HEK293 (cell line): ENCODE data around the gene GID4.

Experiments
- CTCF ChIA-PET: fragments of 350-600 bp; formaldehyde crosslinking; extraction: SDS; loops from one replicate; lab custom pipeline; 2021; ENCODE audit warnings: antibody characterized with exemption; lab: Yijun Ruan, JAX
- POLR2A ChIA-PET: fragments of 300-600 bp; formaldehyde crosslinking; extraction: SDS; loops from one replicate; lab custom pipeline; 2020; ENCODE audit warnings: antibody characterized with exemption, inconsistent platforms; lab: Yijun Ruan, JAX
- H3K27ac ChIP-seq: fragments of 200-500 bp; sonication (Bioruptor generic); 2 replicates; pipeline ENCODE4 v1.5.1; 2014; ENCODE audit warnings: low read depth, low read length, control low read depth, inconsistent platforms; ENCODE audit errors: extremely low read depth
- H3K36me3 ChIP-seq, 2 experiments: fragments of 200-500 bp in 1 of 2; sonication (Bioruptor generic) in 1 of 2; 1 replicate in 1 of 2; 2 replicates in 1 of 2; pipeline ENCODE4 v1.5.1; 2014 to 2017; ENCODE audit warnings: inconsistent platforms in 2 of 2, low read length in 2 of 2; ENCODE audit not compliant: control insufficient read depth in 2 of 2, insufficient read depth in 1 of 2
- H3K4me1 ChIP-seq: fragments of 200-500 bp; sonication (Bioruptor generic); 2 replicates; pipeline ENCODE4 v1.5.1; 2014; ENCODE audit warnings: mild to moderate bottlenecking, low read length, inconsistent platforms; ENCODE audit not compliant: control insufficient read depth, insufficient read depth
- H3K4me3 ChIP-seq: 2 replicates; pipeline ENCODE4 v1.5.1; 2011; ENCODE audit warnings: low read depth, mild to moderate bottlenecking, control low read depth, low read length, moderate library complexity
- H3K9me3 ChIP-seq: fragments of 200-500 bp; sonication (Bioruptor generic); 2 replicates; pipeline ENCODE4 v1.5.1; 2014; ENCODE audit warnings: low read depth, low read length, inconsistent platforms; ENCODE audit not compliant: control insufficient read depth, insufficient read depth
- BCL11A ChIP-seq: fragments of 450-650 bp; formaldehyde crosslinking; IDR thresholded peaks from 2 replicates; pipeline ENCODE4 v1.5.1; 2016; ENCODE audit warnings: low read depth, missing biosample characterization, missing genetic modification characterization
- ELK4 ChIP-seq: IDR thresholded peaks from 2 replicates; pipeline ENCODE4 v1.6.1; 2011; ENCODE audit warnings: mild to moderate bottlenecking, low read depth, low read length, borderline replicate concordance
- HIC1 ChIP-seq: fragments of 450-650 bp; formaldehyde crosslinking; IDR thresholded peaks from 2 replicates; pipeline ENCODE4 v1.5.1; 2016; ENCODE audit warnings: missing biosample characterization, missing genetic modification characterization
- IKZF3 ChIP-seq: fragments of 450-650 bp; IDR thresholded peaks from 2 replicates; pipeline ENCODE4 v1.5.0; 2018; ENCODE audit warnings: missing biosample characterization, mild to moderate bottlenecking, missing genetic modification characterization, moderate library complexity
- REPIN1 ChIP-seq: fragments of 450-650 bp; formaldehyde crosslinking; IDR thresholded peaks from 2 replicates; pipeline ENCODE4 v1.5.1; 2017; ENCODE audit warnings: missing biosample characterization, missing genetic modification characterization, low read depth
- SCRT1 ChIP-seq: fragments of 450-650 bp; formaldehyde crosslinking; IDR thresholded peaks from 2 replicates; pipeline ENCODE4 v1.5.1; 2016; ENCODE audit warnings: missing biosample characterization, missing genetic modification characterization, borderline replicate concordance
- ZBTB49 ChIP-seq: fragments of 450-650 bp; formaldehyde crosslinking; IDR thresholded peaks from 2 replicates; pipeline ENCODE4 v1.5.1; 2016; ENCODE audit warnings: missing biosample characterization, missing genetic modification characterization, low read depth
- ZBTB6 ChIP-seq: fragments of 450-650 bp; formaldehyde crosslinking; IDR thresholded peaks from 2 replicates; pipeline ENCODE4 v1.5.1; 2017; ENCODE audit warnings: missing biosample characterization, missing genetic modification characterization
- ZNF10 ChIP-seq: fragments of 450-650 bp; formaldehyde crosslinking; IDR thresholded peaks from 2 replicates; pipeline ENCODE4 v1.5.1; 2017; ENCODE audit warnings: missing biosample characterization, missing genetic modification characterization
- ZNF148 ChIP-seq: fragments of 450-650 bp; formaldehyde crosslinking; IDR thresholded peaks from 2 replicates; pipeline ENCODE4 v1.5.0; 2017; ENCODE audit warnings: missing biosample characterization, missing genetic modification characterization, borderline replicate concordance
- ZNF2 ChIP-seq: fragments of 450-650 bp; formaldehyde crosslinking; IDR thresholded peaks from 2 replicates; pipeline ENCODE4 v1.5.1; 2016; ENCODE audit warnings: missing biosample characterization, missing genetic modification characterization
- ZNF266 ChIP-seq: fragments of 450-650 bp; formaldehyde crosslinking; IDR thresholded peaks from 2 replicates; pipeline ENCODE4 v1.5.1; 2016; ENCODE audit warnings: missing biosample characterization, missing genetic modification characterization, low read depth
- ZNF416 ChIP-seq: fragments of 450-650 bp; formaldehyde crosslinking; IDR thresholded peaks from 2 replicates; pipeline ENCODE4 v1.5.1; 2016; ENCODE audit warnings: missing biosample characterization, missing genetic modification characterization
- ZNF426 ChIP-seq: fragments of 450-650 bp; formaldehyde crosslinking; IDR thresholded peaks from 2 replicates; pipeline ENCODE4 v1.5.1; 2017; ENCODE audit warnings: missing biosample characterization, missing genetic modification characterization, mild to moderate bottlenecking, inconsistent platforms, moderate library complexity
- ZNF518A ChIP-seq: fragments of 450-650 bp; formaldehyde crosslinking; conservative IDR thresholded peaks from 2 replicates; pipeline ENCODE4 v1.5.1; 2016; ENCODE audit warnings: low read depth, missing biosample characterization, missing genetic modification characterization
- ZNF529 ChIP-seq: fragments of 450-650 bp; formaldehyde crosslinking; IDR thresholded peaks from 2 replicates; pipeline ENCODE4 v1.5.1; 2017; ENCODE audit warnings: missing genetic modification characterization, missing biosample characterization; ENCODE audit not compliant: insufficient replicate concordance
- ZNF558 ChIP-seq: fragments of 450-650 bp; formaldehyde crosslinking; IDR thresholded peaks from 2 replicates; pipeline ENCODE4 v1.5.1; 2016; ENCODE audit warnings: missing biosample characterization, missing genetic modification characterization
- ZNF610 ChIP-seq: fragments of 450-650 bp; formaldehyde crosslinking; IDR thresholded peaks from 2 replicates; pipeline ENCODE4 v1.5.1; 2016; ENCODE audit warnings: missing biosample characterization, missing genetic modification characterization, borderline replicate concordance
- ZNF792 ChIP-seq: fragments of 450-650 bp; formaldehyde crosslinking; IDR thresholded peaks from 2 replicates; pipeline ENCODE4 v1.5.1; 2016; ENCODE audit warnings: missing biosample characterization, missing genetic modification characterization
- ZNF830 ChIP-seq: fragments of 450-650 bp; IDR thresholded peaks from 2 replicates; pipeline ENCODE4 v1.5.0; 2018; ENCODE audit warnings: missing biosample characterization, missing genetic modification characterization, low read depth, mild to moderate bottlenecking, moderate library complexity
- ZSCAN23 ChIP-seq: fragments of 450-650 bp; formaldehyde crosslinking; IDR thresholded peaks from 2 replicates; pipeline ENCODE4 v1.5.1; 2016; ENCODE audit warnings: missing biosample characterization, missing genetic modification characterization

GID4 gene

GRCh38 chr17:18076936-18077335 is 37.7 kb downstream of the GID4 start (continued):
- no peak for TF ChIP-seq HIC1 (tag by site-specific recombination)
- no peak for TF ChIP-seq ZNF416 (tag by site-specific recombination)
- no peak for TF ChIP-seq BCL11A (tag by site-specific recombination)
- TF ChIP-seq SCRT1 (tag by site-specific recombination) = no peak
- TF ChIP-seq ZNF830 = no peak
- no peak for TF ChIP-seq ZBTB49 (tag by site-specific recombination)
- TF ChIP-seq ZNF426 = no peak
- TF ChIP-seq ZNF518A = no peak
- no peak for TF ChIP-seq ZSCAN23
- no peak for TF ChIP-seq ZNF529
- TF ChIP-seq ZNF10 (tag by site-specific recombination) = no peak
- no peak for TF ChIP-seq REPIN1 (tag by site-specific recombination)
- no peak for TF ChIP-seq IKZF3

GRCh38 chr17:18079543-18079942 is 40.3 kb downstream of the GID4 start:
- H3K27ac ChIP-seq = no peak overlapping the region
- CTCF ChIA-PET = interaction anchor here (1.2 kb wide), 1 partner anchor 10 kb away, joined by 3 read pairs; no protein-coding TSS in a partner anchor
- no peaks in the 10 kb centered on the region for H3K9me3 ChIP-seq
- POLR2A ChIA-PET = no interaction called here
- no peak overlapping the region for H3K4me3 ChIP-seq
- H3K36me3 ChIP-seq = no peaks in the 10 kb centered on the region
- no peaks in the 10 kb centered on the region for H3K4me1 ChIP-seq
- no peak for TF ChIP-seq ZNF610 (tag by site-specific recombination)
- TF ChIP-seq ZNF148 (tag by site-specific recombination) = no peak
- TF ChIP-seq ELK4 = no peak
- TF ChIP-seq ZNF266 (tag by site-specific recombination) = no peak
- TF ChIP-seq ZBTB6 (tag by site-specific recombination) = no peak
- TF ChIP-seq ZNF792 = no peak
- no peak for TF ChIP-seq ZNF558 (tag by site-specific recombination)
- no peak for TF ChIP-seq ZNF2
